ENCODE results near the gene ACER1.

The ACER1 gene

GRCh38 chr19:6262519-6262918 is 70.9 kb downstream of the ACER1 start:
- H3K36me3 ChIP-seq (ENCODE audit: insufficient read depth, low read length) = peaks cover 62% of the 10 kb centered on the region

GRCh38 chr19:6261883-6262282 is 71.5 kb downstream of the ACER1 start:
- Histone ChIP-seq H3K9ac (ENCODE audit: low read depth, low read length) (no peak overlapping the region), H3K9me3 (replicated peaks; ENCODE audit: low read length) (no peaks in the 10 kb centered on the region), H3K4me1 (ENCODE audit: control insufficient read depth, insufficient read depth, low read length) (peaks cover 14% of the 10 kb centered on the region), H3K4me3 (ENCODE audit: low read length) (no peak overlapping the region), H3K36me3 (ENCODE audit: insufficient read depth, low read length) (peaks cover 61% of the 10 kb centered on the region), H3K27me3 (ENCODE audit: control insufficient read depth, insufficient read depth, low read length) (no peaks in the 10 kb centered on the region), H3K4me2 (ENCODE audit: low read length) (no peak overlapping the region)

More at GRCh38 chr19:6262519-6262918, 70.9 kb downstream of the ACER1 start:
- Histone ChIP-seq H3K4me2 (ENCODE audit: low read length) (no peak overlapping the region), H3K27me3 (ENCODE audit: control insufficient read depth, insufficient read depth, low read length) (no peaks in the 10 kb centered on the region), H3K4me3 (ENCODE audit: low read length) (no peak overlapping the region), H3K9me3 (replicated peaks; ENCODE audit: low read length) (no peaks in the 10 kb centered on the region), H3K4me1 (ENCODE audit: control insufficient read depth, insufficient read depth, low read length) (peaks cover 14% of the 10 kb centered on the region), H3K9ac (ENCODE audit: low read depth, low read length) (no peak overlapping the region)

GRCh38 chr19:6260912-6261650 is 72.3 kb downstream of the ACER1 start:
- peaks cover 14% of the 10 kb centered on the region for H3K4me1 ChIP-seq (ENCODE audit: control insufficient read depth, insufficient read depth, low read length)
- H3K36me3 ChIP-seq (ENCODE audit: insufficient read depth, low read length) = peaks cover 63% of the 10 kb centered on the region
- H3K9ac ChIP-seq (ENCODE audit: low read depth, low read length) = no peak overlapping the region
- H3K27me3 ChIP-seq (ENCODE audit: control insufficient read depth, insufficient read depth, low read length) = no peaks in the 10 kb centered on the region
- H3K9me3 ChIP-seq (replicated peaks; ENCODE audit: low read length) = no peaks in the 10 kb centered on the region
- no peak overlapping the region for H3K4me2 ChIP-seq (ENCODE audit: low read length)
- H3K4me3 ChIP-seq (ENCODE audit: low read length) = no peak overlapping the region

- no peak overlapping the region for H3K4me3 ChIP-seq (ENCODE audit: low read length)
These were observed 73.0 kb downstream of the ACER1 start for GRCh38 chr19:6260376-6260775.

GRCh38 chr19:6259312-6259861 is 74.0 kb downstream of the ACER1 start:
- Histone ChIP-seq H3K9ac (ENCODE audit: low read depth, low read length) (no peak overlapping the region), H3K4me2 (ENCODE audit: low read length) (no peak overlapping the region), H3K27me3 (ENCODE audit: control insufficient read depth, insufficient read depth, low read length) (no peaks in the 10 kb centered on the region), H3K9me3 (replicated peaks; ENCODE audit: low read length) (no peaks in the 10 kb centered on the region), H3K4me3 (ENCODE audit: low read length) (no peak overlapping the region), H3K36me3 (ENCODE audit: insufficient read depth, low read length) (peaks cover 60% of the 10 kb centered on the region), H3K4me1 (ENCODE audit: control insufficient read depth, insufficient read depth, low read length) (peaks cover 6% of the 10 kb centered on the region)

More at GRCh38 chr19:6260376-6260775, 73.0 kb downstream of the ACER1 start:
- Histone ChIP-seq H3K27me3 (ENCODE audit: control insufficient read depth, insufficient read depth, low read length) (no peaks in the 10 kb centered on the region), H3K9ac (ENCODE audit: low read depth, low read length) (no peak overlapping the region), H3K36me3 (ENCODE audit: insufficient read depth, low read length) (peaks cover 59% of the 10 kb centered on the region), H3K4me2 (ENCODE audit: low read length) (no peak overlapping the region), H3K9me3 (replicated peaks; ENCODE audit: low read length) (no peaks in the 10 kb centered on the region), H3K4me1 (ENCODE audit: control insufficient read depth, insufficient read depth, low read length) (peaks cover 14% of the 10 kb centered on the region)

GRCh38 chr19:6258812-6259311 is 74.5 kb downstream of the ACER1 start:
- Histone ChIP-seq H3K4me1 (ENCODE audit: control insufficient read depth, insufficient read depth, low read length) (peaks cover under 1% of the 10 kb centered on the region), H3K4me2 (ENCODE audit: low read length) (no peak overlapping the region)

More at GRCh38 chr19:6258812-6259311, 74.5 kb downstream of the ACER1 start:
- peaks cover 65% of the 10 kb centered on the region for H3K36me3 ChIP-seq (ENCODE audit: insufficient read depth, low read length)
- no peak overlapping the region for H3K9ac ChIP-seq (ENCODE audit: low read depth, low read length)
- H3K27me3 ChIP-seq (ENCODE audit: control insufficient read depth, insufficient read depth, low read length) = no peaks in the 10 kb centered on the region
- H3K4me3 ChIP-seq (ENCODE audit: low read length) = no peak overlapping the region
- H3K9me3 ChIP-seq (replicated peaks; ENCODE audit: low read length) = no peaks in the 10 kb centered on the region

Measured in skeletal muscle satellite cell (primary cell).